ENCODE measurements around the gene OXLD1. TPM values are rescaled to one million over a fixed set of nuclear protein-coding genes. Genes with fewer than 3 reads are reported as not detected.

OXLD1 gene
- total RNA-seq, 4 donors from 2014 or later = 18.4 to 26.5 (median 21.6) TPM

- ATAC-seq (ENCODE audit: low FRiP score) (no peak), DNase-seq (ENCODE audit: low spot score) (no peak)
- no peak for TF ChIP-seq CTCF (IDR thresholded peaks at IDR 0.05)
Measured at GRCh38 chr17:81694810-81695209, 28.4 kb upstream of the OXLD1 start.

GRCh38 chr17:81693509-81694210, 27.3 kb upstream of the OXLD1 start:
- no peak for TF ChIP-seq CTCF (IDR thresholded peaks at IDR 0.05)
- ATAC-seq (ENCODE audit: low FRiP score) = no peak
- DNase-seq (ENCODE audit: low spot score) = no peak

GRCh38 chr17:81691608-81692007, 25.2 kb upstream of the OXLD1 start:
- no peak for TF ChIP-seq CTCF (IDR thresholded peaks at IDR 0.05)
- DNase-seq (ENCODE audit: low spot score) (no peak), ATAC-seq (ENCODE audit: low FRiP score) (no peak)

- TF ChIP-seq CTCF (IDR thresholded peaks at IDR 0.05) = no peak
- no peak for DNase-seq (ENCODE audit: low spot score)
- ATAC-seq (ENCODE audit: low FRiP score) = no peak
Measured at GRCh38 chr17:81691196-81691595, 24.8 kb upstream of the OXLD1 start.

- TF ChIP-seq CTCF (IDR thresholded peaks at IDR 0.05) = no peak
- no peak for ATAC-seq (ENCODE audit: low FRiP score)
- DNase-seq (ENCODE audit: low spot score) = no peak
Measured at GRCh38 chr17:81690549-81690948, 24.1 kb upstream of the OXLD1 start.

GRCh38 chr17:81690066-81690465, 23.7 kb upstream of the OXLD1 start:
- TF ChIP-seq CTCF (IDR thresholded peaks at IDR 0.05) = no peak
- ATAC-seq (ENCODE audit: low FRiP score) = no peak
- no peak for DNase-seq (ENCODE audit: low spot score)

- TF ChIP-seq CTCF (IDR thresholded peaks at IDR 0.05) = no peak
- DNase-seq (ENCODE audit: low spot score) = no peak
- ATAC-seq (ENCODE audit: low FRiP score) = no peak
Measured at GRCh38 chr17:81688616-81689015, 22.2 kb upstream of the OXLD1 start.

All from omental fat pad (tissue), 4 donors.